K562 (cell line): ENCODE data around the gene LRRC61. TPM values are rescaled to one million over a fixed set of nuclear protein-coding genes. Genes with fewer than 3 reads are reported as not detected.

Source experiments
- ATAC-seq: fragments of 200-7000 bp; cut with Tn5 transposase; 3 replicates; pipeline ENCODE4 v1.9.1; 2020; ENCODE audit warnings: moderate library complexity
- BruUV-seq: library from RNA; stranded (reverse); fragments of 400-500 nt; replicated peaks from 2 replicates; lab custom pipeline; 2021; lab: Mats Ljungman, UMichigan
- CTCF ChIA-PET: fragments of 300-600 bp; formaldehyde crosslinking; extraction: SDS; loops from one replicate; lab custom pipeline; 2021; ENCODE audit warnings: low intra/inter-chr PET ratio; lab: Yijun Ruan, JAX
- POLR2A ChIA-PET: fragments of 300-600, 350-650 bp; sonication (Branson Sonifier 250); formaldehyde crosslinking; extraction: SDS; loops from one replicate; lab custom pipeline; 2021; ENCODE audit warnings: antibody characterized with exemption, inconsistent platforms; lab: Yijun Ruan, JAX
- DNase-seq, 4 experiments: peaks; one replicate each; pipeline versions ENCODE4 v3.0.0 to v3.0.0-alpha.2; 2011 to 2018; ENCODE audit warnings: low spot score in 3 of 4, mixed read lengths in 3 of 4; ENCODE audit errors: extremely low read depth in 1 of 4
- FAIRE-seq: peaks from 2 replicates; lab custom pipeline; 2011; peaks lifted over from hg19 to GRCh38; lab: Jason Lieb, UNC
- H2AFZ ChIP-seq: 2 replicates; pipeline ENCODE4 v1.6.0; 2011; ENCODE audit warnings: low read depth, low read length, control low read depth, inconsistent platforms
- H3K27ac ChIP-seq: fragments of 200-600 bp; 3 replicates; pipeline ENCODE4 v1.8.0; 2011; ENCODE audit warnings: low read depth, mild to moderate bottlenecking, control low read depth, inconsistent platforms, low read length, moderate library complexity, mixed read lengths; ENCODE audit errors: extremely low read depth
- H3K27me3 ChIP-seq, 2 experiments: fragments of 300-600 bp in 1 of 2; 2 replicates in 1 of 2; 3 replicates in 1 of 2; pipeline versions ENCODE4 v1.6.0 to v1.8.0; 2011; ENCODE audit warnings: inconsistent platforms in 2 of 2, low read length in 2 of 2, mild to moderate bottlenecking in 1 of 2, mixed read lengths in 1 of 2, moderate library complexity in 1 of 2; ENCODE audit not compliant: control insufficient read depth in 2 of 2, insufficient read depth in 2 of 2
- H3K36me3 ChIP-seq: fragments of 300-600 bp; 3 replicates; pipeline ENCODE4 v1.8.0; 2011; ENCODE audit warnings: mild to moderate bottlenecking, low read length, inconsistent platforms; ENCODE audit not compliant: control insufficient read depth, insufficient read depth
- H3K4me1 ChIP-seq, 2 experiments: fragments of 200-600 bp in 1 of 2; replicated peaks in 1 of 2; 2 replicates in 1 of 2; 3 replicates in 1 of 2; pipeline versions ENCODE4 v1.5.1 to v1.8.0; 2011; ENCODE audit warnings: inconsistent platforms in 2 of 2, low read length in 2 of 2, mild to moderate bottlenecking in 1 of 2, mixed read lengths in 1 of 2, moderate library complexity in 1 of 2; ENCODE audit not compliant: control insufficient read depth in 2 of 2, insufficient read depth in 2 of 2
- H3K4me2 ChIP-seq: 2 replicates; pipeline ENCODE4 v1.6.1; 2011; ENCODE audit warnings: low read length, control low read depth, inconsistent platforms, mixed read lengths; ENCODE audit not compliant: insufficient read depth
- H3K4me3 ChIP-seq: fragments of 200-600 bp; sonication (generic), shearing (Covaris generic); 2 replicates; pipeline ENCODE4 v1.5.1; 2016; ENCODE audit warnings: control low read depth, inconsistent platforms
- H3K79me2 ChIP-seq: fragments of 200-600 bp; 3 replicates; pipeline ENCODE4 v1.8.0; 2011; ENCODE audit warnings: low read length, inconsistent platforms; ENCODE audit not compliant: control insufficient read depth, insufficient read depth
- H3K9ac ChIP-seq, 2 experiments: 2 replicates each; pipeline versions ENCODE4 v1.6.0 to v1.6.1; 2011; ENCODE audit warnings: low read depth in 2 of 2, low read length in 2 of 2, control low read depth in 1 of 2, inconsistent platforms in 1 of 2, mild to moderate bottlenecking in 1 of 2, mixed read lengths in 1 of 2; ENCODE audit not compliant: insufficient read depth in 1 of 2
- H3K9me1 ChIP-seq: one replicate; pipeline ENCODE4 v1.6.0; 2011; ENCODE audit warnings: inconsistent platforms, mild to moderate bottlenecking, low read length, moderate library complexity; ENCODE audit not compliant: control insufficient read depth, insufficient read depth
- H3K9me3 ChIP-seq: replicated peaks from 2 replicates; pipeline ENCODE4 v1.5.1; 2011; ENCODE audit warnings: low read depth, low read length, inconsistent platforms; ENCODE audit not compliant: control insufficient read depth, insufficient read depth
- H4K20me1 ChIP-seq: replicated peaks from 2 replicates; pipeline ENCODE4 v1.6.1; 2011; ENCODE audit warnings: low read length, inconsistent platforms, mixed read lengths; ENCODE audit not compliant: control insufficient read depth, insufficient read depth
- CREBBP ChIP-seq: IDR thresholded peaks from one replicate; pipeline ENCODE4 v1.6.1; 2012; ENCODE audit warnings: low read depth, mild to moderate bottlenecking, control low read depth, inconsistent platforms, low read length
- ESRRA ChIP-seq: fragments of 450-650 bp; IDR thresholded peaks from 2 replicates; pipeline ENCODE4 v1.6.1; 2014; ENCODE audit warnings: low read depth, mild to moderate bottlenecking, moderate library complexity, borderline replicate concordance
- ESRRB ChIP-seq: fragments of 250-450 bp; sonication (Bioruptor Pico); IDR thresholded peaks from 2 replicates; pipeline ENCODE4 v1.5.0; 2020; ENCODE audit warnings: mild to moderate bottlenecking, moderate library complexity, borderline replicate concordance
- FOXA3 ChIP-seq, 2 experiments: fragments of 450-650 bp in 1 of 2; sonication (generic) in 1 of 2; formaldehyde crosslinking; IDR thresholded peaks in 1 of 2; conservative IDR thresholded peaks in 1 of 2; 2 replicates each; pipeline versions ENCODE4 v1.4.0 to v1.8.0; 2020 to 2022; ENCODE audit warnings: mild to moderate bottlenecking in 2 of 2, missing genetic modification reagents in 1 of 2
- FOXJ2 ChIP-seq: fragments of 200-800 bp; sonication (Bioruptor generic); IDR thresholded peaks from 2 replicates; pipeline ENCODE4 v1.6.1; 2016; ENCODE audit warnings: missing genetic modification characterization, missing compliant biosample characterization
- JUND ChIP-seq, 2 experiments: IDR thresholded peaks; 2 replicates in 1 of 2; 3 replicates in 1 of 2; pipeline ENCODE4 v1.6.1; 2011; ENCODE audit warnings: borderline replicate concordance in 2 of 2, low read depth in 2 of 2, low read length in 2 of 2, improper control_type of control experiment in 1 of 2, missing biosample characterization in 1 of 2, missing genetic modification characterization in 1 of 2, missing genetic modification reagents in 1 of 2
- MCM3 ChIP-seq: fragments of 450-650 bp; IDR thresholded peaks from 2 replicates; pipeline ENCODE4 v1.6.1; 2016
- NEUROD1 ChIP-seq: fragments of 150-350 bp; IDR thresholded peaks from 2 replicates; pipeline ENCODE4 v1.6.1; 2014; ENCODE audit warnings: borderline replicate concordance, low read length, low read depth; ENCODE audit not compliant: partially characterized antibody
- NFIC ChIP-seq: fragments of 450-650 bp; IDR thresholded peaks from 2 replicates; pipeline ENCODE4 v1.6.1; 2017; ENCODE audit warnings: mild to moderate bottlenecking, inconsistent platforms
- NR1H2 ChIP-seq: sonication (generic); formaldehyde crosslinking; IDR thresholded peaks from 2 replicates; pipeline ENCODE4 v1.4.0; 2020; ENCODE audit warnings: mild to moderate bottlenecking, missing genetic modification reagents
- NR3C1 ChIP-seq: sonication (generic); formaldehyde crosslinking; IDR thresholded peaks from 2 replicates; pipeline ENCODE4 v1.8.1; 2022; ENCODE audit warnings: missing genetic modification reagents
- SREBF1 ChIP-seq: fragments of 150-350 bp; IDR thresholded peaks from 2 replicates; pipeline ENCODE4 v1.6.1; 2014; ENCODE audit warnings: antibody characterized with exemption, low read depth, low read length, borderline replicate concordance
- TARDBP ChIP-seq: fragments of 450-650 bp; IDR thresholded peaks from 2 replicates; pipeline ENCODE4 v1.6.1; 2016
- ZNF589 ChIP-seq: fragments of 200-800 bp; sonication (Bioruptor generic); IDR thresholded peaks from 2 replicates; pipeline ENCODE4 v1.6.1; 2016; ENCODE audit warnings: low read depth, missing genetic modification characterization, missing compliant biosample characterization
- WGBS: fragments of 100-300 bp; shearing (Covaris generic); methylation state at CpG from one replicate; pipeline ENCODE4 v1.1.6; 2016; ENCODE audit warnings: low coverage, mixed read lengths; ENCODE audit not compliant: insufficient coverage; ENCODE audit errors: missing lambda C conversion rate; 5-methylcytosine and 5-hydroxymethylcytosine counted together
- in situ Hi-C: fragments of 300-500 bp; cut with MboI; formaldehyde crosslinking; loops from 4 replicates; pipeline ENCODE4 v1.15.0; 2018; ENCODE audit warnings: inconsistent platforms, mixed read lengths
- intact Hi-C: fragments of 100-400 bp; cut with micrococcal nuclease; formaldehyde crosslinking; loops from 2 replicates; pipeline ENCODE4 v1.14.2; 2022
- polyA plus RNA-seq, 8 experiments: library from polyadenylated mRNA; depleted of rRNA in 4 of 8; stranded (reverse) in 5 of 8; unstranded in 3 of 8; fragments of >200 nt; fragmentation: Nextera tagmentation in 2 of 8; fragmentation: Illumina TruSeq in 1 of 8; extraction: Ambion mirVana in 2 of 8; extraction: Trizol in 1 of 8; gene quantifications; 2 replicates each; pipeline versions ENCODE4 v1.2.1 to v1.2.3, GENCODE V29; 2011 to 2014; ENCODE audit warnings: inconsistent platforms in 1 of 8, missing spikeins in 1 of 8
- total RNA-seq, 7 experiments: library from RNA; depleted of rRNA in 6 of 7; stranded (reverse); fragments of >200 nt in 6 of 7; fragmentation: Illumina TruSeq in 2 of 7; extraction: Trizol in 2 of 7; gene quantifications; 2 replicates each; pipeline versions ENCODE4 v1.2.1 to v1.2.3, GENCODE V29; 2011 to 2021; ENCODE audit warnings: low replicate concordance in 1 of 7
- TF ChIP-seq, protein P1 (sequence below): fragments of 250-450 bp; sonication (Bioruptor Pico); IDR thresholded peaks from 2 replicates; pipeline ENCODE4 v1.4.0; 2020; ENCODE audit warnings: mild to moderate bottlenecking, moderate library complexity

LRRC61 gene
- total and polyA plus RNA-seq, 9 of the 15 experiments (the other 6 are each of a cell fraction or from before 2014, with no cell fraction given): 1.3 to 55.2 (median 35.2) TPM

DNA sequence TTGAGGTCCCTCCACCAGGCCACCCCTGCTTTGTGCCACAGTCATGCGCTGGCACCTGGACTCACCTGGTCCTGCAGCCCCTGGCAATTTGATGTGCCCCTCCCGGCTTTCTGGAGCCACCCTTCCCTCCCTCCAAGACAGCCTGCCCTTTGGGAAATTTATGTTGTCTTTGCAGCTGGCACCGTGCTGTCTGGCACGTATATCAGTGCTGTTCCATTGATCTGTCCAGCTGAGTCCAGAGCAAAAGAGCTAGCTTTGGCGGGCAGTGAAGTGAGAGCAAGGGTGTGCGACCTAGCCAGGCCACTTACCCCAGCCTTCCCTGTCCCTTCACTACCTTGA lies 12.6 kb downstream of the LRRC61 start:
- H3K4me3 ChIP-seq: no peak overlapping the region
- no peak overlapping the region for H3K9ac ChIP-seq
- no peak overlapping the region for H2AFZ ChIP-seq
- ATAC-seq (no peak), DNase-seq (no peak), FAIRE-seq (peak; percentile 6)
- H3K4me2 ChIP-seq: no peak overlapping the region
- in situ Hi-C loops: no loop called here
- H3K79me2 ChIP-seq: no peaks in the 10 kb centered on the region
- H3K4me1 ChIP-seq: peaks cover 0 to 26% of the 10 kb centered on the region in 2 experiments; a peak in 3 of 5 replicates
- BruUV-seq: no TSS peak
- ChIA-PET CTCF (no interaction called here), POLR2A (interaction anchor here (0.7 to 2.0 kb wide), 6 partner anchors 10 to 474 kb away, joined by 3 to 13 read pairs (median 4); partner anchors contain the start of gene ACTR3C)
- no peaks in the 10 kb centered on the region for H3K27me3 ChIP-seq
- no peak overlapping the region for H3K27ac ChIP-seq
- intact Hi-C loops: no loop called here
- WGBS: 64% methylated on average over 6 of the region's 6 CpGs
- TF ChIP-seq ESRRB (CRISPR knock-in tag) (no peak), NEUROD1 (no peak), NR1H2 (CRISPR knock-in tag) (no peak), NFIC (no peak), FOXJ2 (tag) (no peak), SREBF1 (no peak), JUND (IDR thresholded peaks at IDR 0.05; ENCODE audit: borderline replicate concordance, low read depth, low read length) (no peak), JUND (tag; IDR thresholded peaks at IDR 0.05; ENCODE audit: borderline replicate concordance, low read depth, low read length) (no peak), NR3C1 (CRISPR knock-in tag) (no peak), CREBBP (no peak), TARDBP (no peak), FOXA3 (CRISPR knock-in tag; conservative IDR thresholded peaks at IDR 0.05 in 1 of 2, IDR thresholded peaks at IDR 0.05 in 1 of 2) (no peak), ESRRA (no peak), ZNF589 (CRISPR knock-in tag) (no peak), MCM3 (no peak)
- TF ChIP-seq, protein P1, sequence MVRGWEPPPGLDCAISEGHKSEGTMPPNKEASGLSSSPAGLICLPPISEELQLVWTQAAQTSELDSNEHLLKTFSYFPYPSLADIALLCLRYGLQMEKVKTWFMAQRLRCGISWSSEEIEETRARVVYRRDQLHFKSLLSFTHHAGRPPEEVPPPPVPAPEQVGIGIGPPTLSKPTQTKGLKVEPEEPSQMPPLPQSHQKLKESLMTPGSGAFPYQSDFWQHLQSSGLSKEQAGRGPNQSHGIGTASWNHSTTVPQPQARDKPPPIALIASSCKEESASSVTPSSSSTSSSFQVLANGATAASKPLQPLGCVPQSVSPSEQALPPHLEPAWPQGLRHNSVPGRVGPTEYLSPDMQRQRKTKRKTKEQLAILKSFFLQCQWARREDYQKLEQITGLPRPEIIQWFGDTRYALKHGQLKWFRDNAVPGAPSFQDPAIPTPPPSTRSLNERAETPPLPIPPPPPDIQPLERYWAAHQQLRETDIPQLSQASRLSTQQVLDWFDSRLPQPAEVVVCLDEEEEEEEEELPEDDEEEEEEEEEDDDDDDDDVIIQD (CRISPR knock-in tag): no peak
- peaks cover 6% of the 10 kb centered on the region for H3K9me1 ChIP-seq
- H3K9me3 ChIP-seq: no peaks in the 10 kb centered on the region
- peaks cover 53% of the 10 kb centered on the region; the same call in 2 of the 3 replicates for H3K36me3 ChIP-seq
- H4K20me1 ChIP-seq: peaks cover 5% of the 10 kb centered on the region; the same call in 1 of the 2 replicates
